Liver (tissue), 9 donors: ENCODE results near the gene ADCY2. TPM values are rescaled to one million over a fixed set of nuclear protein-coding genes. Genes with fewer than 3 reads are reported as not detected.

Experiments
- DNase-seq: peaks from one replicate; pipeline ENCODE4 v3.0.0-alpha.2; 2017; ENCODE audit warnings: low spot score
- H3K27ac ChIP-seq, 2 donors: one replicate each; pipeline ENCODE4 v1.7.0; 2013; ENCODE audit warnings: inconsistent platforms in 2 of 2, low read length in 2 of 2, control low read depth in 1 of 2, low read depth in 1 of 2, mild to moderate bottlenecking in 1 of 2
- H3K27me3 ChIP-seq, 4 donors: one replicate each; pipeline versions ENCODE4 v1.6.1 to v1.7.0; 2013; ENCODE audit warnings: low read length in 3 of 4, inconsistent platforms in 1 of 4, mild to moderate bottlenecking in 1 of 4, moderate library complexity in 1 of 4; ENCODE audit not compliant: control insufficient read depth in 4 of 4, insufficient read depth in 4 of 4
- H3K36me3 ChIP-seq, 4 donors: one replicate each; pipeline versions ENCODE4 v1.6.1 to v1.7.0; 2013; ENCODE audit warnings: low read length in 3 of 4, mild to moderate bottlenecking in 3 of 4, low read depth in 1 of 4, moderate library complexity in 1 of 4; ENCODE audit not compliant: control insufficient read depth in 4 of 4, insufficient read depth in 3 of 4
- H3K4me1 ChIP-seq, 4 donors: one replicate each; pipeline versions ENCODE4 v1.6.1 to v1.7.0; 2013; ENCODE audit warnings: low read length in 3 of 4, mild to moderate bottlenecking in 3 of 4, moderate library complexity in 1 of 4; ENCODE audit not compliant: control insufficient read depth in 4 of 4, insufficient read depth in 4 of 4
- H3K4me3 ChIP-seq, 3 donors: one replicate each; pipeline versions ENCODE4 v1.6.1 to v1.7.0; 2013; ENCODE audit warnings: low read length in 3 of 3, control low read depth in 1 of 3, low read depth in 1 of 3, mild to moderate bottlenecking in 1 of 3
- H3K9ac ChIP-seq, 2 donors: one replicate each; pipeline ENCODE4 v1.7.0; 2013; ENCODE audit warnings: low read length in 2 of 2, mild to moderate bottlenecking in 2 of 2, moderate library complexity in 2 of 2, control low read depth in 1 of 2, low read depth in 1 of 2
- H3K9me3 ChIP-seq, 4 donors: one replicate each; pipeline versions ENCODE4 v1.6.1 to v1.7.0; 2013; ENCODE audit warnings: low read length in 3 of 4; ENCODE audit not compliant: control insufficient read depth in 4 of 4
- EGR1 ChIP-seq, 2 donors: IDR thresholded peaks; 2 replicates each; pipeline ENCODE4 v1.6.1; 2016 to 2018; ENCODE audit warnings: antibody characterized with exemption in 2 of 2, low read depth in 2 of 2
- FOXA2 ChIP-seq: IDR thresholded peaks from 2 replicates; pipeline ENCODE4 v1.6.1; 2016; ENCODE audit warnings: antibody characterized with exemption
- GABPA ChIP-seq, 2 donors: IDR thresholded peaks in 1 of 2; conservative IDR thresholded peaks in 1 of 2; 2 replicates each; pipeline ENCODE4 v1.6.1; 2016; ENCODE audit warnings: antibody characterized with exemption in 2 of 2, mild to moderate bottlenecking in 1 of 2, moderate library complexity in 1 of 2
- HNF4A ChIP-seq, 2 donors: conservative IDR thresholded peaks; 2 replicates each; pipeline ENCODE4 v1.6.1; 2016; ENCODE audit warnings: antibody characterized with exemption in 2 of 2, mild to moderate bottlenecking in 2 of 2
- HNF4G ChIP-seq: IDR thresholded peaks from 2 replicates; pipeline ENCODE4 v1.6.1; 2016; ENCODE audit warnings: antibody characterized with exemption
- JUND ChIP-seq, 2 donors: IDR thresholded peaks; 2 replicates each; pipeline ENCODE4 v1.6.1; 2016; ENCODE audit warnings: antibody characterized with exemption in 2 of 2
- NR2F2 ChIP-seq: IDR thresholded peaks from 2 replicates; pipeline ENCODE4 v1.6.1; 2016; ENCODE audit warnings: antibody characterized with exemption
- RAD21 ChIP-seq, 2 donors: IDR thresholded peaks; 2 replicates each; pipeline ENCODE4 v1.6.1; 2016; ENCODE audit warnings: antibody characterized with exemption in 2 of 2, mild to moderate bottlenecking in 2 of 2
- RXRA ChIP-seq, 2 donors: IDR thresholded peaks; 2 replicates each; pipeline ENCODE4 v1.6.1; 2017 to 2018; ENCODE audit warnings: antibody characterized with exemption in 2 of 2, mild to moderate bottlenecking in 1 of 2
- SP1 ChIP-seq: IDR thresholded peaks from 2 replicates; pipeline ENCODE4 v1.6.1; 2018; ENCODE audit warnings: antibody characterized with exemption, mild to moderate bottlenecking
- TAF1 ChIP-seq: conservative IDR thresholded peaks from 2 replicates; pipeline ENCODE4 v1.6.1; 2016; ENCODE audit warnings: antibody characterized with exemption, mild to moderate bottlenecking
- WGBS: extraction: QIAGEN DNeasy Blood & Tissue Kit; methylation state at CpG from one replicate; pipeline ENCODE4 v1.1.7; 2013; 5-methylcytosine and 5-hydroxymethylcytosine counted together
- polyA plus RNA-seq, 2 donors: library from polyadenylated mRNA; stranded (reverse) in 1 of 2; unstranded in 1 of 2; fragments of 200-250 nt in 1 of 2; fragments of >200 nt in 1 of 2; fragmentation: Nextera tagmentation in 1 of 2; extraction: Ambion mirVana in 1 of 2; gene quantifications; one replicate each; pipeline versions ENCODE4 v1.2.1 to v1.2.3, GENCODE V29; 2013 to 2015
- total RNA-seq, 2 donors: library from RNA; depleted of rRNA; stranded (reverse); fragments of >200 nt; gene quantifications; one replicate each; pipeline ENCODE4 v1.2.3, GENCODE V29; 2014
- TF ChIP-seq, protein P1 (sequence below): IDR thresholded peaks from 2 replicates; pipeline ENCODE4 v1.6.1; 2016; ENCODE audit warnings: antibody characterized with exemption, mild to moderate bottlenecking
- TF ChIP-seq, protein P2 (sequence below): fragments of 150-350 bp; IDR thresholded peaks from 2 replicates; pipeline ENCODE4 v1.5.1; 2017; ENCODE audit warnings: improper control_type of control experiment, low read depth, low read length; ENCODE audit not compliant: missing input control
- TF ChIP-seq, protein P3 (sequence below): IDR thresholded peaks from 2 replicates; pipeline ENCODE4 v1.6.1; 2016; ENCODE audit warnings: antibody characterized with exemption
- TF ChIP-seq, protein P4 (sequence below): IDR thresholded peaks from 2 replicates; pipeline ENCODE4 v1.6.1; 2016; ENCODE audit warnings: antibody characterized with exemption
- TF ChIP-seq, protein P5 (sequence below): IDR thresholded peaks from 2 replicates; pipeline ENCODE4 v1.6.1; 2016; ENCODE audit warnings: antibody characterized with exemption
- donor health status: healthy.
- donor health status: healthy.
- donor health status: healthy.
- donor health status: healthy.
- donor health status: healthy.

Gene ADCY2
- total and polyA plus RNA-seq, 4 donors: not detected

DNA sequence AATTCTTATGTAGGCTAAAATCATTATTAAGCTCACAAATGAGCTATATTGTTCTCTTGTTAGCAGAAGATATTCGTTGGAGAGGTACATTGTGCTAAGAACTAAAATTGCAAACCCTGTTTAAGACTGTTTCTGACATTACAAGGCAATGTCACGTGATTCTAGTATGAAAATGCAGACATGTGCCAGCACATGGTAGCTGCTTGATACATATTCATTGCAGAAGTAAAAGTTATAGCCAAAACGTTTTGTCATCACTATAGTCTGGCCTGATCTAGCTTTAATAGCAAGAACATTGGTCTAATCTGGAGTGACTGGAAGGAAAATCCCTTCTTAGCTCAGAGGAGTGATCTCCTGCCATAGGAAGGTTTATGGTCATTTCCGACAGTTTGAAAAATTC lies 310.3 kb downstream of the ADCY2 start:
- Histone ChIP-seq H3K9ac (no peak overlapping the region), H3K4me1 (no peaks in the 10 kb centered on the region), H3K36me3 (no peaks in the 10 kb centered on the region), H3K9me3 (no peaks in the 10 kb centered on the region), H3K4me3 (no peak overlapping the region), H3K27me3 (peaks cover 0 to 4% (median 0%) of the 10 kb centered on the region in 4 donors), H3K27ac (no peak overlapping the region)
- no peak for DNase-seq
- TF ChIP-seq HNF4A (conservative IDR thresholded peaks at IDR 0.05) (no peak), EGR1 (IDR thresholded peaks at IDR 0.05; ENCODE audit: low read depth in 2 of 2) (no peak), HNF4G (no peak), JUND (IDR thresholded peaks at IDR 0.05) (no peak), SP1 (no peak), NR2F2 (no peak), FOXA2 (no peak), RAD21 (IDR thresholded peaks at IDR 0.05) (no peak), GABPA (IDR thresholded peaks at IDR 0.05 in 1 of 2, conservative IDR thresholded peaks at IDR 0.05 in 1 of 2) (no peak)
- TF ChIP-seq, protein P1, sequence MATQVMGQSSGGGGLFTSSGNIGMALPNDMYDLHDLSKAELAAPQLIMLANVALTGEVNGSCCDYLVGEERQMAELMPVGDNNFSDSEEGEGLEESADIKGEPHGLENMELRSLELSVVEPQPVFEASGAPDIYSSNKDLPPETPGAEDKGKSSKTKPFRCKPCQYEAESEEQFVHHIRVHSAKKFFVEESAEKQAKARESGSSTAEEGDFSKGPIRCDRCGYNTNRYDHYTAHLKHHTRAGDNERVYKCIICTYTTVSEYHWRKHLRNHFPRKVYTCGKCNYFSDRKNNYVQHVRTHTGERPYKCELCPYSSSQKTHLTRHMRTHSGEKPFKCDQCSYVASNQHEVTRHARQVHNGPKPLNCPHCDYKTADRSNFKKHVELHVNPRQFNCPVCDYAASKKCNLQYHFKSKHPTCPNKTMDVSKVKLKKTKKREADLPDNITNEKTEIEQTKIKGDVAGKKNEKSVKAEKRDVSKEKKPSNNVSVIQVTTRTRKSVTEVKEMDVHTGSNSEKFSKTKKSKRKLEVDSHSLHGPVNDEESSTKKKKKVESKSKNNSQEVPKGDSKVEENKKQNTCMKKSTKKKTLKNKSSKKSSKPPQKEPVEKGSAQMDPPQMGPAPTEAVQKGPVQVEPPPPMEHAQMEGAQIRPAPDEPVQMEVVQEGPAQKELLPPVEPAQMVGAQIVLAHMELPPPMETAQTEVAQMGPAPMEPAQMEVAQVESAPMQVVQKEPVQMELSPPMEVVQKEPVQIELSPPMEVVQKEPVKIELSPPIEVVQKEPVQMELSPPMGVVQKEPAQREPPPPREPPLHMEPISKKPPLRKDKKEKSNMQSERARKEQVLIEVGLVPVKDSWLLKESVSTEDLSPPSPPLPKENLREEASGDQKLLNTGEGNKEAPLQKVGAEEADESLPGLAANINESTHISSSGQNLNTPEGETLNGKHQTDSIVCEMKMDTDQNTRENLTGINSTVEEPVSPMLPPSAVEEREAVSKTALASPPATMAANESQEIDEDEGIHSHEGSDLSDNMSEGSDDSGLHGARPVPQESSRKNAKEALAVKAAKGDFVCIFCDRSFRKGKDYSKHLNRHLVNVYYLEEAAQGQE: no peak
- TF ChIP-seq, protein P2, sequence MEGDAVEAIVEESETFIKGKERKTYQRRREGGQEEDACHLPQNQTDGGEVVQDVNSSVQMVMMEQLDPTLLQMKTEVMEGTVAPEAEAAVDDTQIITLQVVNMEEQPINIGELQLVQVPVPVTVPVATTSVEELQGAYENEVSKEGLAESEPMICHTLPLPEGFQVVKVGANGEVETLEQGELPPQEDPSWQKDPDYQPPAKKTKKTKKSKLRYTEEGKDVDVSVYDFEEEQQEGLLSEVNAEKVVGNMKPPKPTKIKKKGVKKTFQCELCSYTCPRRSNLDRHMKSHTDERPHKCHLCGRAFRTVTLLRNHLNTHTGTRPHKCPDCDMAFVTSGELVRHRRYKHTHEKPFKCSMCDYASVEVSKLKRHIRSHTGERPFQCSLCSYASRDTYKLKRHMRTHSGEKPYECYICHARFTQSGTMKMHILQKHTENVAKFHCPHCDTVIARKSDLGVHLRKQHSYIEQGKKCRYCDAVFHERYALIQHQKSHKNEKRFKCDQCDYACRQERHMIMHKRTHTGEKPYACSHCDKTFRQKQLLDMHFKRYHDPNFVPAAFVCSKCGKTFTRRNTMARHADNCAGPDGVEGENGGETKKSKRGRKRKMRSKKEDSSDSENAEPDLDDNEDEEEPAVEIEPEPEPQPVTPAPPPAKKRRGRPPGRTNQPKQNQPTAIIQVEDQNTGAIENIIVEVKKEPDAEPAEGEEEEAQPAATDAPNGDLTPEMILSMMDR: no peak
- TF ChIP-seq, protein P3, sequence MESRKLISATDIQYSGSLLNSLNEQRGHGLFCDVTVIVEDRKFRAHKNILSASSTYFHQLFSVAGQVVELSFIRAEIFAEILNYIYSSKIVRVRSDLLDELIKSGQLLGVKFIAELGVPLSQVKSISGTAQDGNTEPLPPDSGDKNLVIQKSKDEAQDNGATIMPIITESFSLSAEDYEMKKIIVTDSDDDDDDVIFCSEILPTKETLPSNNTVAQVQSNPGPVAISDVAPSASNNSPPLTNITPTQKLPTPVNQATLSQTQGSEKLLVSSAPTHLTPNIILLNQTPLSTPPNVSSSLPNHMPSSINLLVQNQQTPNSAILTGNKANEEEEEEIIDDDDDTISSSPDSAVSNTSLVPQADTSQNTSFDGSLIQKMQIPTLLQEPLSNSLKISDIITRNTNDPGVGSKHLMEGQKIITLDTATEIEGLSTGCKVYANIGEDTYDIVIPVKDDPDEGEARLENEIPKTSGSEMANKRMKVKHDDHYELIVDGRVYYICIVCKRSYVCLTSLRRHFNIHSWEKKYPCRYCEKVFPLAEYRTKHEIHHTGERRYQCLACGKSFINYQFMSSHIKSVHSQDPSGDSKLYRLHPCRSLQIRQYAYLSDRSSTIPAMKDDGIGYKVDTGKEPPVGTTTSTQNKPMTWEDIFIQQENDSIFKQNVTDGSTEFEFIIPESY: no peak
- TF ChIP-seq, protein P4, sequence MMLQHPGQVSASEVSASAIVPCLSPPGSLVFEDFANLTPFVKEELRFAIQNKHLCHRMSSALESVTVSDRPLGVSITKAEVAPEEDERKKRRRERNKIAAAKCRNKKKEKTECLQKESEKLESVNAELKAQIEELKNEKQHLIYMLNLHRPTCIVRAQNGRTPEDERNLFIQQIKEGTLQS: no peak
- TF ChIP-seq, protein P5, sequence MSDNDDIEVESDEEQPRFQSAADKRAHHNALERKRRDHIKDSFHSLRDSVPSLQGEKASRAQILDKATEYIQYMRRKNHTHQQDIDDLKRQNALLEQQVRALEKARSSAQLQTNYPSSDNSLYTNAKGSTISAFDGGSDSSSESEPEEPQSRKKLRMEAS: no peak
- 41% methylated on average over 4 of the region's 4 CpGs for WGBS

DNA sequence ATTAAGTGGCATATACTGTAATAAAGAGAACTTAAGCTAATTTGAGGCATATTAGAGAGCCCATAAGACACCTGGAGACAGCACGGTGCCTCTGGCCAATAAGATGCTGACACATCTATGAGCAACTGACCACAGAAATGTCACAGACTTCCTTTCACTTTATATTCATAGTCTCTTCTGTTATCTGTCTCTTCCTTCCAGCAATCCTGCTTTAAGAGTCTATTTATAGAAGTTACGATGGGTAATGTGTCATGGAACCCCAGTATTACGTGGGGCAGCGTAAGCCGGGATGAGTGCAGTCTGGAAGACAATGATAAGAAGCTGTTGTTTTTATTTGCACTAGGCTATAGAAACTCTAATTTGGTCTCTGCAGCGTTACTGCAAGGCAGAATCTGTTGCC lies 318.2 kb downstream of the ADCY2 start:
- WGBS: 56% methylated on average over 6 of the region's 6 CpGs
- no peak for DNase-seq
- Histone ChIP-seq H3K9ac (no peak overlapping the region), H3K27me3 (no peaks in the 10 kb centered on the region), H3K27ac (no peak overlapping the region), H3K4me3 (no peak overlapping the region), H3K9me3 (no peaks in the 10 kb centered on the region), H3K36me3 (no peaks in the 10 kb centered on the region), H3K4me1 (no peaks in the 10 kb centered on the region)
- TF ChIP-seq NR2F2 (no peak), HNF4G (no peak), JUND (IDR thresholded peaks at IDR 0.05) (no peak), TAF1 (no peak), RXRA (IDR thresholded peaks at IDR 0.05) (no peak), RAD21 (IDR thresholded peaks at IDR 0.05) (no peak), FOXA2 (no peak), GABPA (IDR thresholded peaks at IDR 0.05 in 1 of 2, conservative IDR thresholded peaks at IDR 0.05 in 1 of 2) (no peak), HNF4A (conservative IDR thresholded peaks at IDR 0.05) (no peak)
- TF ChIP-seq, protein P2: no peak
- TF ChIP-seq, protein P3: no peak
- TF ChIP-seq, protein P4: no peak
